Activated CD4-positive, alpha-beta T cell treated with anti-CD3 and anti-CD28 coated beads, Interleukin-2, amount 50 U/mL, for 1 hour (primary cell): Measurements from ENCODE around the gene TP53BP1.
"Not testable (repeated sequence)": the region's sequence is repeated elsewhere in the genome, so short reads cannot be mapped to it uniquely, and the experiment has no call there.

Experiments
- DNase-seq: peaks from one replicate; pipeline ENCODE4 v3.0.0-alpha.2; 2020

TP53BP1 gene

DNA sequence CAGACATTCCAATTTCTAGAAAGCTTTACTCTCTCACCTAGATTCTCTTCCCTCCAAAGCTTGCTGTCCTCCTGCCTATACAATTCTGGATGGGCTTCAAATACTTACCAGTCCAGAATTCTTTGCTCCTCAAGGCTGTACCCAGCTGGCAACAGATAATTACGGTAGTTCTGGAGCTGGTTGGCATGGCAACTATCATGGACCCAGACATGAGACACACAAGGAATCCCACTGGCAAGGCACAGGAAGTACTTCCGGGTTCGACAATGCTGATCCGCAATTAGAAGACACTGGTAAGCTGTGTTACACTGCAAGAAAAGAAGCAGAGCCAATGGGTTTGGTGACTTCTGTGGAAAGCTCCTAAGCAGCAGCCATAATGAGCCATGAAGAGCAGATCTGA, 84.2 kb downstream of the TP53BP1 start:
- no peak for DNase-seq

DNA sequence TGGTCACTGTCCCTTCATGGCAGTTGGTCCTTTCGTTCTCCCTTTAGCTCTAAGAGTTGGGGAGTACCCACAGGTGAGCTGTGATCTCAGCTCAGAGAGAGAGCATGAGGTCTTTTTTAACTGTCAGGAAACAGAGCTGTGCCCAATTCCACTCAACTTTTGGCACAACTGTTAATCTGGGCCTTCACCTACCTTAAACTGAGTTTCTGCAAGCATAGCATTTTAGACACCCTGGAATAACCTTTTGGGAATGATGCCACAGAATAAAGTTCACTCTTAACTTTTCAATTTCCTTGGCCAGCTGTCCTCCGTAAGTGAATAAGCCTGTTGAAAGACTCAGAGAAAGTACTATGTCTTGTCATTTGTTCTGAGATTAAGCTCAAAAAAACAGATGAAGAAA, 86.1 kb downstream of the TP53BP1 start:
- DNase-seq, result no peak

DNA sequence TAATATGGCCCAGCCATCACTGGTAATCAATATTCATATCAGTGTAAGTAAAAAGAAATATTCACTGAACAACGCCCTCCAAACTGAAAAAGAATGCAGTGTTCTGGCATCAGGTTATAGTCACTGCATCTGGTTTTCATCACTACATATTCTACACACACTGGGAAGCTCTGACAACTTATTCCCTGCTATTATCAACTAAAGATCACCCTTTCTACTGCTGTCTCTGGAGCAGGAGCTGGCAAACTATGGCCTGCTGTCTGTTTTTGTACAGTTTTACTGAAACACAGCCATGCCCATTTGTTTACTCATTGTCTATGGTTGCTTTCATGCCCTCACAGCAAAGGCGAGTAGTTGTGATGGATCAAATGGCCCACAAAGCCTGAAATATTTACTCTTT, 86.8 kb downstream of the TP53BP1 start:
- no peak for DNase-seq

- DNase-seq, result no peak
Observed at GRCh38 chr15:43404130-43404529, 88.8 kb downstream of the TP53BP1 start.

GRCh38 chr15:43403616-43404015, 89.3 kb downstream of the TP53BP1 start:
- DNase-seq, result no peak

GRCh38 chr15:43402255-43402654, 90.7 kb downstream of the TP53BP1 start:
- no peak for DNase-seq

- DNase-seq, result not testable (repeated sequence)
Observed at GRCh38 chr15:43393592-43393991, 99.4 kb downstream of the TP53BP1 start.

- no peak for DNase-seq
Observed at GRCh38 chr15:43390723-43391122, 102.2 kb downstream of the TP53BP1 start.

- DNase-seq, result no peak
Observed at GRCh38 chr15:43383070-43383469, 109.9 kb downstream of the TP53BP1 start.

DNA sequence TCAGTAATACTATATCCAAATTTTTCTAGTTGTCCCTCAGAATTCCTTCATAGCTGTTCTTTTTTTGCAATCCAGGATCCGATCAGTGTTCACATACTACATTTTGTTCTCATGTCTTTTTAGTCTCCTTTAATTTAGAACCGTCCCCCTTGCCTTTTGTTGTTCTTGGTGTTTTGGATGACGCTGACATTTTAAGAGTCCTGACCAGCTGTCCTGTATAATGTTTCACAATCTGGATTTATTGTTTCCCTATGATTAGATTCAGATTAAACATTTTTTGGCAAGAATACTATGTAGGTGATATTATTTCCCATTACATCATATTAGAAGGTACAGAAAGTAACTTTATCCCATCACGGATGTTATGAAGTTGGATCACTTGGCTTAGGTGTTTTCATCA, 110.6 kb downstream of the TP53BP1 start:
- DNase-seq, result no peak

DNA sequence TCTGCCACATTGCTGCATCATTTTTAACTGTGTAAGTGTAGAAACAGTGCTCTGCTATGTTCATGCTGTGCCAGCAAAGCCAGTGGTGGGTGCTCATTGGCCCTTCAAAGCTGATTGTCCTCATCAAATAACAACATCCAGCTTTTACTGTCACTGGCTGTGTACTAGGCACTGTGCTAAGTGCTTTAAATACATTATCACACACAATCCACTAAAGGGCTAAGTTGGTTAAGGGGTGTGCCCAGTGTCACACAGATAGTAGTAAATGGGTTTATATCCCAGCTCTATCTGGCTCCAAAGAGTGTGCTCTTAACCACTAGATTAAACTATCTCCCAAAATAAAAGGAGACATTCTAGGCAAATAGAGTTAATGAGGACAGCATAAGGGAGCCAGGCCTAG, 114.4 kb downstream of the TP53BP1 start:
- no peak for DNase-seq

DNA sequence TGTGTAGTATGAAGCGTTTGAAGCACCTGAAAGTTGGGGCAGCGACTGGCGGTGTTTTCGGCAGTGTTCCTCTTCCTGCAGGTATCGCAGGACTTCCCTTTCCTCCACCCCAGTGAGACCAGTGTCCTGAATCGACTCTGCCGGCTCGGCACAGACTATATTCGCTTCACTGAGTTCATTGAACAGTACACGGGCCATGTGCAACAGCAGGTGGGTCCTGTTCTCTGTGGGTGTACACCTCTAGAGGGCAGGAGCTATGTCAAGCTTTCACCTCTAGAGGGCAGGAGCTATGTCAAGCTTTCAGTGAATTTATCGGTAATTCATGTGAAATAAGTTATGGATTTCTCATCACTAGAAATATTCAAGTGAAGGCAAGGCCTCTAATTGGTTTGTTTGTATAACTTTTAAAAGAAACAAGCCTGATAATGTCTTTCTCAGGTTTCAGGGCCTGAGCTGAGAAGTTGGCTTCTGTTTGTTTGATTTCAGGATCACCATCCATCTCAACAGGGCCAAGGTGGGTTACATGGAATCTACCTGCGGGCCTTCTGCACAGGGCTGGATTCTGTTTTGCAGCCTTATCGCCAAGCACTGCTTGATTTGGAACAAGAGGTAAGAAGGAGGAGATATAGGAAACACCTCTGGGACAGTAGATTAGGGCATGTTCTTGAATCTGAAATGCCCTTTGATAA, 116.8 kb downstream of the TP53BP1 start:
- peak; percentile 16 for DNase-seq

GRCh38 chr15:43370975-43371974, 121.7 kb downstream of the TP53BP1 start, which contains the start of the genes TUBGCP4 and ZSCAN29:
TUBGCP4 (plus strand) TSS chr15:43371101; CDS start chr15:43371355, 254 bp downstream.
ZSCAN29 (minus strand) TSS chr15:43371043; CDS start chr15:43369913, 1,130 bp downstream.
- peak; percentile 61 for DNase-seq

- no peak for DNase-seq
Observed at GRCh38 chr15:43370310-43370974, 122.5 kb downstream of the TP53BP1 start.

GRCh38 chr15:43361313-43361903, 131.5 kb downstream of the TP53BP1 start:
- DNase-seq, result no peak

- DNase-seq, result no peak
Observed at GRCh38 chr15:43360821-43361220, 132.1 kb downstream of the TP53BP1 start.
